K562 (cell line): Measurements from ENCODE around the gene ABHD17C. TPM values are rescaled to one million over a fixed set of nuclear protein-coding genes. Genes with fewer than 3 reads are reported as not detected.

Experiments
- ATAC-seq: fragments of 200-7000 bp; cut with Tn5 transposase; 3 replicates; pipeline ENCODE4 v1.9.1; 2020; ENCODE audit warnings: moderate library complexity
- BruUV-seq: library from RNA; stranded (reverse); fragments of 400-500 nt; replicated peaks from 2 replicates; lab custom pipeline; 2021; lab: Mats Ljungman, UMichigan
- CTCF ChIA-PET: fragments of 300-600 bp; formaldehyde crosslinking; extraction: SDS; loops from one replicate; lab custom pipeline; 2021; ENCODE audit warnings: low intra/inter-chr PET ratio; lab: Yijun Ruan, JAX
- POLR2A ChIA-PET: fragments of 300-600, 350-650 bp; sonication (Branson Sonifier 250); formaldehyde crosslinking; extraction: SDS; loops from one replicate; lab custom pipeline; 2021; ENCODE audit warnings: antibody characterized with exemption, inconsistent platforms; lab: Yijun Ruan, JAX
- DNase-seq, 4 experiments: peaks; one replicate each; pipeline versions ENCODE4 v3.0.0 to v3.0.0-alpha.2; 2011 to 2018; ENCODE audit warnings: low spot score in 3 of 4, mixed read lengths in 3 of 4; ENCODE audit errors: extremely low read depth in 1 of 4
- FAIRE-seq: peaks from 2 replicates; lab custom pipeline; 2011; peaks lifted over from hg19 to GRCh38; lab: Jason Lieb, UNC
- H2AFZ ChIP-seq: 2 replicates; pipeline ENCODE4 v1.6.0; 2011; ENCODE audit warnings: low read depth, low read length, control low read depth, inconsistent platforms
- H3K27ac ChIP-seq: fragments of 200-600 bp; 3 replicates; pipeline ENCODE4 v1.8.0; 2011; ENCODE audit warnings: low read depth, mild to moderate bottlenecking, control low read depth, inconsistent platforms, low read length, moderate library complexity, mixed read lengths; ENCODE audit errors: extremely low read depth
- H3K27me3 ChIP-seq, 2 experiments: fragments of 300-600 bp in 1 of 2; 2 replicates in 1 of 2; 3 replicates in 1 of 2; pipeline versions ENCODE4 v1.6.0 to v1.8.0; 2011; ENCODE audit warnings: inconsistent platforms in 2 of 2, low read length in 2 of 2, mild to moderate bottlenecking in 1 of 2, mixed read lengths in 1 of 2, moderate library complexity in 1 of 2; ENCODE audit not compliant: control insufficient read depth in 2 of 2, insufficient read depth in 2 of 2
- H3K36me3 ChIP-seq: fragments of 300-600 bp; 3 replicates; pipeline ENCODE4 v1.8.0; 2011; ENCODE audit warnings: mild to moderate bottlenecking, low read length, inconsistent platforms; ENCODE audit not compliant: control insufficient read depth, insufficient read depth
- H3K4me1 ChIP-seq, 2 experiments: fragments of 200-600 bp in 1 of 2; replicated peaks in 1 of 2; 2 replicates in 1 of 2; 3 replicates in 1 of 2; pipeline versions ENCODE4 v1.5.1 to v1.8.0; 2011; ENCODE audit warnings: inconsistent platforms in 2 of 2, low read length in 2 of 2, mild to moderate bottlenecking in 1 of 2, mixed read lengths in 1 of 2, moderate library complexity in 1 of 2; ENCODE audit not compliant: control insufficient read depth in 2 of 2, insufficient read depth in 2 of 2
- H3K4me2 ChIP-seq: 2 replicates; pipeline ENCODE4 v1.6.1; 2011; ENCODE audit warnings: low read length, control low read depth, inconsistent platforms, mixed read lengths; ENCODE audit not compliant: insufficient read depth
- H3K4me3 ChIP-seq: fragments of 200-600 bp; sonication (generic), shearing (Covaris generic); 2 replicates; pipeline ENCODE4 v1.5.1; 2016; ENCODE audit warnings: control low read depth, inconsistent platforms
- H3K79me2 ChIP-seq: fragments of 200-600 bp; 3 replicates; pipeline ENCODE4 v1.8.0; 2011; ENCODE audit warnings: low read length, inconsistent platforms; ENCODE audit not compliant: control insufficient read depth, insufficient read depth
- H3K9ac ChIP-seq, 2 experiments: 2 replicates each; pipeline versions ENCODE4 v1.6.0 to v1.6.1; 2011; ENCODE audit warnings: low read depth in 2 of 2, low read length in 2 of 2, control low read depth in 1 of 2, inconsistent platforms in 1 of 2, mild to moderate bottlenecking in 1 of 2, mixed read lengths in 1 of 2; ENCODE audit not compliant: insufficient read depth in 1 of 2
- H3K9me1 ChIP-seq: one replicate; pipeline ENCODE4 v1.6.0; 2011; ENCODE audit warnings: inconsistent platforms, mild to moderate bottlenecking, low read length, moderate library complexity; ENCODE audit not compliant: control insufficient read depth, insufficient read depth
- H3K9me3 ChIP-seq: replicated peaks from 2 replicates; pipeline ENCODE4 v1.5.1; 2011; ENCODE audit warnings: low read depth, low read length, inconsistent platforms; ENCODE audit not compliant: control insufficient read depth, insufficient read depth
- H4K20me1 ChIP-seq: replicated peaks from 2 replicates; pipeline ENCODE4 v1.6.1; 2011; ENCODE audit warnings: low read length, inconsistent platforms, mixed read lengths; ENCODE audit not compliant: control insufficient read depth, insufficient read depth
- CCNT2 ChIP-seq: IDR thresholded peaks from 2 replicates; pipeline ENCODE4 v1.6.1; 2011; ENCODE audit warnings: borderline replicate concordance, low read depth, mild to moderate bottlenecking, moderate library complexity, mixed read lengths, low read length; ENCODE audit not compliant: insufficient read length; ENCODE audit errors: extremely low read depth
- DNMT1 ChIP-seq: fragments of 450-650 bp; IDR thresholded peaks from 2 replicates; pipeline ENCODE4 v1.6.1; 2016; ENCODE audit warnings: antibody characterized with exemption, mild to moderate bottlenecking
- FOXJ2 ChIP-seq: fragments of 200-800 bp; sonication (Bioruptor generic); IDR thresholded peaks from 2 replicates; pipeline ENCODE4 v1.6.1; 2016; ENCODE audit warnings: missing genetic modification characterization, missing compliant biosample characterization
- GATAD2A ChIP-seq: fragments of 450-650 bp; IDR thresholded peaks from 2 replicates; pipeline ENCODE4 v1.6.1; 2017
- MBD2 ChIP-seq: sonication (generic); IDR thresholded peaks from 2 replicates; pipeline ENCODE4 v1.6.1; 2016; ENCODE audit warnings: low read depth, borderline replicate concordance
- NFATC3 ChIP-seq: fragments of 450-650 bp; IDR thresholded peaks from 2 replicates; pipeline ENCODE4 v1.6.1; 2017; ENCODE audit warnings: mild to moderate bottlenecking
- NRF1 ChIP-seq, 2 experiments: fragments of 450-650 bp; IDR thresholded peaks in 1 of 2; conservative IDR thresholded peaks in 1 of 2; 2 replicates each; pipeline ENCODE4 v1.6.1; 2014; ENCODE audit warnings: mild to moderate bottlenecking in 2 of 2
- ZNF175 ChIP-seq: fragments of 200-800 bp; sonication (Bioruptor generic); IDR thresholded peaks from 2 replicates; pipeline ENCODE4 v1.6.1; 2016; ENCODE audit warnings: low read depth, mild to moderate bottlenecking, missing genetic modification characterization, missing compliant biosample characterization
- ZNF766 ChIP-seq: fragments of 200-800 bp; sonication (Bioruptor generic); conservative IDR thresholded peaks from 2 replicates; pipeline ENCODE4 v1.6.1; 2016; ENCODE audit warnings: missing genetic modification characterization, missing compliant biosample characterization
- WGBS: fragments of 100-300 bp; shearing (Covaris generic); methylation state at CpG from one replicate; pipeline ENCODE4 v1.1.6; 2016; ENCODE audit warnings: low coverage, mixed read lengths; ENCODE audit not compliant: insufficient coverage; ENCODE audit errors: missing lambda C conversion rate; 5-methylcytosine and 5-hydroxymethylcytosine counted together
- in situ Hi-C: fragments of 300-500 bp; cut with MboI; formaldehyde crosslinking; loops from 4 replicates; pipeline ENCODE4 v1.15.0; 2018; ENCODE audit warnings: inconsistent platforms, mixed read lengths
- intact Hi-C: fragments of 100-400 bp; cut with micrococcal nuclease; formaldehyde crosslinking; loops from 2 replicates; pipeline ENCODE4 v1.14.2; 2022
- polyA plus RNA-seq, 8 experiments: library from polyadenylated mRNA; depleted of rRNA in 4 of 8; stranded (reverse) in 5 of 8; unstranded in 3 of 8; fragments of >200 nt; fragmentation: Nextera tagmentation in 2 of 8; fragmentation: Illumina TruSeq in 1 of 8; extraction: Ambion mirVana in 2 of 8; extraction: Trizol in 1 of 8; gene quantifications; 2 replicates each; pipeline versions ENCODE4 v1.2.1 to v1.2.3, GENCODE V29; 2011 to 2014; ENCODE audit warnings: inconsistent platforms in 1 of 8, missing spikeins in 1 of 8
- total RNA-seq, 7 experiments: library from RNA; depleted of rRNA in 6 of 7; stranded (reverse); fragments of >200 nt in 6 of 7; fragmentation: Illumina TruSeq in 2 of 7; extraction: Trizol in 2 of 7; gene quantifications; 2 replicates each; pipeline versions ENCODE4 v1.2.1 to v1.2.3, GENCODE V29; 2011 to 2021; ENCODE audit warnings: low replicate concordance in 1 of 7
- TF ChIP-seq, protein P1 (sequence below): fragments of 250-450 bp; sonication (Bioruptor Pico); IDR thresholded peaks from 2 replicates; pipeline ENCODE4 v1.5.0; 2021; ENCODE audit warnings: mild to moderate bottlenecking, moderate library complexity
- TF ChIP-seq, protein P2 (sequence below): fragments of 450-650 bp; formaldehyde crosslinking; IDR thresholded peaks from 2 replicates; pipeline ENCODE4 v1.4.0; 2022; ENCODE audit warnings: missing genetic modification characterization
- TF ChIP-seq, protein P3 (sequence below): IDR thresholded peaks from 3 replicates; pipeline ENCODE4 v1.6.1; 2011; ENCODE audit warnings: borderline replicate concordance, mild to moderate bottlenecking; ENCODE audit not compliant: insufficient read length, insufficient read depth

ABHD17C gene
- total and polyA plus RNA-seq, 9 of the 15 experiments (the other 6 are each of a cell fraction or from before 2014, with no cell fraction given), result 0.04 to 0.42 (median 0.19) TPM; not detected in 1

DNA sequence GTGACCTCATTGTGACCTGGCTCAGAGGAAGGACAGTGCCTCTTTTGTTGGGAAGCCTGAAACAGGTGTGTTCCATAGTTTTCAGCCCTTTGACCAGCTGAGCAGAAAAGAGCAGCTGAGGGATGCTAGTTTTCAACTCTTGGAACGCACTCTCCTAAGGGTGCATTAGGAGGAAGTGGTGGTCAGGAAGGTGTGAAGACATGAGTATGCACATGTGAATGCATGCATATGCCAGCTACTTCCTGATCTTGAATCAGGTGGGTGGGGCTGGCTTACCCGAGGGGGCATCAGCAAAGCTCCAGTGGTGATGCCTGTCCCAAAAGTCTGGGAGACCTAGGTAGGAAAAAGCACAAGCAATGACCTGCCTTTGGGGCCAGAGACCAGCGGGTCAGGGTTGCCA is 60.8 kb downstream of the ABHD17C start (continued):
- TF ChIP-seq, protein P1, sequence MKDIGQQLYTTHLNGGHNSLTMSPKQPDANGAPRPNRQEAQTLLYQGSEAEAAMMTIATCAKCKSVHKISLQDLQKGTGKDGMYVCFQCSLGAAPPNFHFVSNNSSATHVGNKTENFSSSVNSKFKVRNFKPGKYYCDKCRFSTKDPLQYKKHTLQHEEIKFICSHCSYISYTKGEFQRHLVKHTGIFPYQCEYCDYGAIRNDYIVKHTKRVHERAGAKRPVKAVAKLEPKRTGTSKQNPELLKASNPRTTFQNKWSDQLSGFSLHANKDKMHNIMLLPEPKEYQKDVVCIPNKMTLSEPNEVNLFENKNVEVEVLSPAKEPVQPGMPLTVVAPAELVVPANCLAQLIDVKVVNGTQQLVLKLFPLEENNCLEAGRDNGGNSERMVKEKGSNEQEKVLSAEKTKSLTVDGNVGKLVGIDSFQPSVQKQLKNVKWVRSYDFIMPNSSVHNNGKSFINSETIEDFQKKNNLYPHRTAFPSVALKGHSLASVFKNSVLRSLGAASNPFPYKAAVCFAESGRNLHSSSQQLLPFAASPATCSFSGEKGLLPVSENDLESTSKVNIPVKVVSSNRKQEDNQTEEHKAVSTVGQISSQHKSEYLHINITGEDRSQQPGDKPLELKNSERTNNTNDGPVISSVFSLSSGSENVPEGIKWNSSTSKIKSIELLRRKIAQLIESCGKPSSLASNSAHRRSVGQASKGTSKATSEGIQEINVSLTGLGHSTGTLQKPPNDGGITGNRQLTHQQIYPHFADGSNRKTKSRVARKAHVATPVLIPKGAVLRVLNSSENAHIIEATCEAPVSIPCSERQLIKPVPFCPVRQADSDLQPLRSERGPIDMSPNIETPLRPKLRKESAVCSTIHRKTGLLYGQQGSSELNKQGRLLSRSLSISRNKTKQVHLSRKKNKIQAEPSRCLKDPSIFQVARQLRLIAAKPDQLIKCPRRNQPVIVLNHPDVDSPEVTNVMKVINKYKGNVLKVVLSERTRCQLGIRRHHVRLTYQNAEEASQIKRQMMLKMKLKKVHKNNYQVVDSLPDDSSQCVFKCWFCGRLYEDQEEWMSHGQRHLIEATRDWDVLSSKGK (CRISPR knock-in tag), result no peak

DNA sequence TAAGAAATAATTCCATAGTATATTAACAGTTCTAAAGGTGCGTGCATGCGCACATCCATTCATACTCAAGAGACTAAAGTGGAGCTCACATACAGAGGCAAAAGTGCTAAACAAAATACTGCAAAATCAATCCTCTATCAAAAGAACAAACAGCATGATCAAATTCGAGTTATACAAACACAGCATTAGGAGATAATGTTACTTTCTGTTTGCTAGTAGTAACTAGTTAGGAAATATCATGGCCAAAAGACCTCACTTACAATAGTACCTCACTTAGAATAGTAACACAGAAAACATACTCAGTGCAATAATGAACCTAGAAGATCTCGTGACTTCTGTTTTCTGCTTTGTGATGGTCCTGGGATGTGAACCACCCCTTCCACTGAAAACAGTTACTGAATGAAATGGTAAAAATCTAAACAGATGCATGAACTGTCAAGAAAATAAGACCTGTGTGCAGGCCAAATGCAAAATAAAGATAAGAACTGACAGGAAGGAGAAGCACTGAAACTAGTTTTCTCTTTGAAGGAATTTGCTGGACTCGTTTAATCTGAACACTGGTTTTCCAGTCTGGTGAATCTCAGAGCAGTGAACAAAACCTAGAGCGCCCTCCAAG is 63.1 kb downstream of the ABHD17C start:
- ChIA-PET POLR2A (no interaction called here), CTCF (no interaction called here)
- in situ Hi-C loops (no loop called here), intact Hi-C loops (no loop called here)
- Histone ChIP-seq H3K4me1 (no peaks in the 10 kb centered on the region), H3K4me2 (no peak overlapping the region), H3K27me3 (peaks cover 0 to 4% of the 10 kb centered on the region in 2 experiments; a peak in 2 of 5 replicates), H3K9ac (no peak overlapping the region), H3K4me3 (no peak overlapping the region), H3K9me1 (no peaks in the 10 kb centered on the region), H3K9me3 (no peaks in the 10 kb centered on the region), H3K79me2 (no peaks in the 10 kb centered on the region), H2AFZ (no peak overlapping the region), H3K27ac (no peak overlapping the region), H3K36me3 (no peaks in the 10 kb centered on the region), H4K20me1 (no peaks in the 10 kb centered on the region)
- ATAC-seq (no peak), DNase-seq (no peak), FAIRE-seq (no peak)
- 1% methylated on average over 6 of the region's 6 CpGs for WGBS
- no TSS peak for BruUV-seq
- TF ChIP-seq FOXJ2 (tag), result no peak
- TF ChIP-seq, protein P2, sequence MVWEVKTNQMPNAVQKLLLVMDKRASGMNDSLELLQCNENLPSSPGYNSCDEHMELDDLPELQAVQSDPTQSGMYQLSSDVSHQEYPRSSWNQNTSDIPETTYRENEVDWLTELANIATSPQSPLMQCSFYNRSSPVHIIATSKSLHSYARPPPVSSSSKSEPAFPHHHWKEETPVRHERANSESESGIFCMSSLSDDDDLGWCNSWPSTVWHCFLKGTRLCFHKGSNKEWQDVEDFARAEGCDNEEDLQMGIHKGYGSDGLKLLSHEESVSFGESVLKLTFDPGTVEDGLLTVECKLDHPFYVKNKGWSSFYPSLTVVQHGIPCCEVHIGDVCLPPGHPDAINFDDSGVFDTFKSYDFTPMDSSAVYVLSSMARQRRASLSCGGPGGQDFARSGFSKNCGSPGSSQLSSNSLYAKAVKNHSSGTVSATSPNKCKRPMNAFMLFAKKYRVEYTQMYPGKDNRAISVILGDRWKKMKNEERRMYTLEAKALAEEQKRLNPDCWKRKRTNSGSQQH (CRISPR knock-in tag), result no peak
- TF ChIP-seq NRF1 (conservative IDR thresholded peaks at IDR 0.05 in 1 of 2, IDR thresholded peaks at IDR 0.05 in 1 of 2), result no peak
- TF ChIP-seq MBD2, result no peak
- no peak for TF ChIP-seq ZNF175 (CRISPR knock-in tag)
- TF ChIP-seq NFATC3, result no peak
- TF ChIP-seq ZNF766 (CRISPR knock-in tag), result no peak
- TF ChIP-seq GATAD2A, result no peak
- no peak for TF ChIP-seq CCNT2
- no peak for TF ChIP-seq DNMT1
- TF ChIP-seq, protein P3, sequence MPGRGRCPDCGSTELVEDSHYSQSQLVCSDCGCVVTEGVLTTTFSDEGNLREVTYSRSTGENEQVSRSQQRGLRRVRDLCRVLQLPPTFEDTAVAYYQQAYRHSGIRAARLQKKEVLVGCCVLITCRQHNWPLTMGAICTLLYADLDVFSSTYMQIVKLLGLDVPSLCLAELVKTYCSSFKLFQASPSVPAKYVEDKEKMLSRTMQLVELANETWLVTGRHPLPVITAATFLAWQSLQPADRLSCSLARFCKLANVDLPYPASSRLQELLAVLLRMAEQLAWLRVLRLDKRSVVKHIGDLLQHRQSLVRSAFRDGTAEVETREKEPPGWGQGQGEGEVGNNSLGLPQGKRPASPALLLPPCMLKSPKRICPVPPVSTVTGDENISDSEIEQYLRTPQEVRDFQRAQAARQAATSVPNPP, result no peak
